K562 (cell line): ENCODE measurements around the gene FAM53B. TPM values are rescaled to one million over a fixed set of nuclear protein-coding genes. Genes with fewer than 3 reads are reported as not detected.

Source experiments
- CBX1 ChIP-seq: sonication (generic); IDR thresholded peaks from 2 replicates; pipeline ENCODE4 v1.6.1; 2016; ENCODE audit warnings: antibody characterized with exemption, low read depth, mild to moderate bottlenecking
- CREM ChIP-seq: IDR thresholded peaks from 2 replicates; pipeline ENCODE4 v1.6.1; 2014; ENCODE audit warnings: antibody characterized with exemption, low read depth
- DDX20 ChIP-seq: fragments of 450-650 bp; IDR thresholded peaks from 2 replicates; pipeline ENCODE4 v1.6.1; 2016; ENCODE audit warnings: missing genetic modification characterization, low read depth, mild to moderate bottlenecking, missing compliant biosample characterization, moderate library complexity
- EP300 ChIP-seq: IDR thresholded peaks from 2 replicates; pipeline ENCODE4 v1.6.1; 2012; ENCODE audit warnings: low read length, improper control_type of control experiment
- ESRRA ChIP-seq: fragments of 450-650 bp; IDR thresholded peaks from 2 replicates; pipeline ENCODE4 v1.6.1; 2014; ENCODE audit warnings: low read depth, mild to moderate bottlenecking, moderate library complexity, borderline replicate concordance
- ETS2 ChIP-seq: IDR thresholded peaks from 2 replicates; pipeline ENCODE4 v1.6.1; 2016; ENCODE audit warnings: borderline replicate concordance, missing genetic modification characterization, mild to moderate bottlenecking, moderate library complexity, missing compliant biosample characterization; ENCODE audit not compliant: poor library complexity, severe bottlenecking
- HCFC1 ChIP-seq: IDR thresholded peaks from 2 replicates; pipeline ENCODE4 v1.6.1; 2012; ENCODE audit warnings: low read depth, low read length, improper control_type of control experiment
- HDGF ChIP-seq: fragments of 450-650 bp; IDR thresholded peaks from 2 replicates; pipeline ENCODE4 v1.6.1; 2016
- L3MBTL2 ChIP-seq: fragments of 450-650 bp; IDR thresholded peaks from 2 replicates; pipeline ENCODE4 v1.6.1; 2016; ENCODE audit warnings: mild to moderate bottlenecking, moderate library complexity
- MAZ ChIP-seq, 2 experiments: fragments of 450-650 bp in 1 of 2; sonication (generic) in 1 of 2; formaldehyde crosslinking; IDR thresholded peaks in 1 of 2; conservative IDR thresholded peaks in 1 of 2; 2 replicates each; pipeline versions ENCODE4 v1.4.0 to v1.5.0; 2020; ENCODE audit warnings: mild to moderate bottlenecking in 1 of 2, missing genetic modification reagents in 1 of 2
- NEUROD1 ChIP-seq: fragments of 150-350 bp; IDR thresholded peaks from 2 replicates; pipeline ENCODE4 v1.6.1; 2014; ENCODE audit warnings: borderline replicate concordance, low read length, low read depth; ENCODE audit not compliant: partially characterized antibody
- NFIC ChIP-seq: fragments of 450-650 bp; IDR thresholded peaks from 2 replicates; pipeline ENCODE4 v1.6.1; 2017; ENCODE audit warnings: mild to moderate bottlenecking, inconsistent platforms
- RBFOX2 ChIP-seq: fragments of 200-400 bp; formaldehyde crosslinking; IDR thresholded peaks from 2 replicates; pipeline ENCODE4 v1.6.1; 2017; ENCODE audit warnings: low read depth, mild to moderate bottlenecking, low read length, moderate library complexity
- SIN3A ChIP-seq, 2 experiments: fragments of 150-350 bp in 1 of 2; IDR thresholded peaks; 2 replicates each; pipeline ENCODE4 v1.6.1; 2011 to 2016; ENCODE audit warnings: borderline replicate concordance in 2 of 2, low read depth in 2 of 2, low read length in 2 of 2, mild to moderate bottlenecking in 2 of 2, moderate library complexity in 2 of 2; ENCODE audit not compliant: control insufficient read depth in 1 of 2
- TCF7L2 ChIP-seq: fragments of 150-350 bp; IDR thresholded peaks from 2 replicates; pipeline ENCODE4 v1.6.1; 2016; ENCODE audit warnings: low read depth, mild to moderate bottlenecking, low read length, moderate library complexity
- YY1 ChIP-seq, 3 experiments: IDR thresholded peaks; 2 replicates each; pipeline ENCODE4 v1.6.1; 2011; ENCODE audit warnings: low read length in 2 of 3, mild to moderate bottlenecking in 2 of 3, moderate library complexity in 2 of 3, borderline replicate concordance in 1 of 3, control low read depth in 1 of 3, low read depth in 1 of 3; ENCODE audit not compliant: insufficient read depth in 3 of 3, insufficient replicate concordance in 2 of 3, control insufficient read depth in 1 of 3, insufficient read length in 1 of 3; ENCODE audit errors: extremely low read depth in 1 of 3
- ZNF12 ChIP-seq: sonication (generic); formaldehyde crosslinking; IDR thresholded peaks from 2 replicates; pipeline ENCODE4 v1.4.0; 2020; ENCODE audit warnings: mild to moderate bottlenecking, missing genetic modification reagents
- ZNF174 ChIP-seq: fragments of 250-450 bp; sonication (Bioruptor Pico); IDR thresholded peaks from 2 replicates; pipeline ENCODE4 v1.4.0; 2020; ENCODE audit warnings: mild to moderate bottlenecking
- ZNF316 ChIP-seq: fragments of 450-650 bp; IDR thresholded peaks from 2 replicates; pipeline ENCODE4 v1.6.1; 2016
- polyA plus RNA-seq, 8 experiments: library from polyadenylated mRNA; depleted of rRNA in 4 of 8; stranded (reverse) in 5 of 8; unstranded in 3 of 8; fragments of >200 nt; fragmentation: Nextera tagmentation in 2 of 8; fragmentation: Illumina TruSeq in 1 of 8; extraction: Ambion mirVana in 2 of 8; extraction: Trizol in 1 of 8; gene quantifications; 2 replicates each; pipeline versions ENCODE4 v1.2.1 to v1.2.3, GENCODE V29; 2011 to 2014; ENCODE audit warnings: inconsistent platforms in 1 of 8, missing spikeins in 1 of 8
- total RNA-seq, 7 experiments: library from RNA; depleted of rRNA in 6 of 7; stranded (reverse); fragments of >200 nt in 6 of 7; fragmentation: Illumina TruSeq in 2 of 7; extraction: Trizol in 2 of 7; gene quantifications; 2 replicates each; pipeline versions ENCODE4 v1.2.1 to v1.2.3, GENCODE V29; 2011 to 2021; ENCODE audit warnings: low replicate concordance in 1 of 7
- TF ChIP-seq, protein P1 (sequence below): fragments of 450-650 bp; IDR thresholded peaks from 2 replicates; pipeline ENCODE4 v1.6.1; 2017; ENCODE audit warnings: antibody characterized with exemption
- TF ChIP-seq, protein P2 (sequence below): fragments of 150-350 bp; conservative IDR thresholded peaks from 2 replicates; pipeline ENCODE4 v1.6.1; 2014; ENCODE audit warnings: low read length
- TF ChIP-seq, protein P3 (sequence below): sonication (generic); formaldehyde crosslinking; IDR thresholded peaks from 2 replicates; pipeline ENCODE4 v1.8.0; 2022; ENCODE audit warnings: missing genetic modification reagents, mild to moderate bottlenecking, moderate library complexity, borderline replicate concordance

Gene FAM53B
- total and polyA plus RNA-seq, 9 of the 15 experiments (the other 6 are each of a cell fraction or from before 2014, with no cell fraction given), result 0.03 to 16.5 (median 5.0) TPM

DNA sequence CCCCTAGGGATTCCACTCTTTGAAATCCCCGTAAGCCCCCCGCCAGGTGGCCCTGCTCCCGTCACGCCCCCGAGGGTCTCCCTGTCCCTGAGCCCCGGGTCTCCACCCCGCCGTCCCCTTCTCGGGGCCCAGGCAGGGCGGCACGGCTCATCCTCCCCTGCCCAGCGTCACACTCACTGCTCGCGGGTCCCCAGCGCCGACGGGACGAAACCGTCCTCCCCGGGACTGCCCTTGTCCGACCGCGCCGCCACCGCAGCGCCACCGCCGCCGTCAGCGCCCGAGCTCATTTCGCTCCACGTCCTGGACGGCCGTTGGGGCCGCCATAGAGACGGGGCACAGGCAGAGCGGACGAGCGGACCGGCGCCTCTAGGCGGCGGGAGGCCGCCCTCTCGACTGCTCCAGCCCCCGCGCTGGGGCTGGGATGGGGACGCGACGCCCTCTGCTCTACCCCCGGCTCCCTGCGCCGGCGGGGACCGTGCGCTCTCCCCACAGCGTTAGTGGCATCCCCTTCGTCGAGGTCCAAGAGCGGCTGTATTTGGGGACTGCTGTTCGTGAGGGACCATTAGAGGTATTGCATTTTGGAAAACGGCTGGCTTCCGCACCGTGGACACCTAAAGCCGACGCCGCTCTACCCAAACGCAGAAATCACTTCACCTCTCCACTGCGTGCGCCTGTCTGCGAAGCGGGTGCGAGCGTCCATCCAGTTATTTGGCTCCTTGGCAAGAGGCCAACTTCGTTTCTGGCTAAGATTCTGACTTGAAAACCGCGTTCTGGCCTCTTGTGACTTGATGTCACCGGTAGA is 47.6 kb upstream of the FAM53B start, which contains the start of gene EEF1AKMT2 (continued):
- TF ChIP-seq SIN3A (IDR thresholded peaks at IDR 0.05; ENCODE audit: borderline replicate concordance in 2 of 2, control insufficient read depth in 1 of 2, low read depth in 2 of 2, low read length in 2 of 2) (peak; percentile 26 to 53; a peak in 1 of 4 replicates), TCF7L2 (no peak), HDGF (no peak), RBFOX2 (peak; percentile 97), CBX1 (peak; percentile 89), L3MBTL2 (peak; percentile 78), NFIC (peak; percentile 98), NEUROD1 (peak; percentile 62), ZNF12 (peak; percentile 82), DDX20 (tag) (no peak), EP300 (peak; percentile 59), ZNF174 (CRISPR knock-in tag) (no peak), MAZ (CRISPR knock-in tag; conservative IDR thresholded peaks at IDR 0.05 in 1 of 2, IDR thresholded peaks at IDR 0.05 in 1 of 2) (peak; percentile 49 to 69; a peak in 2 of 4 replicates), CREM (peak; percentile 71; the same call in 1 of the 2 replicates), ESRRA (peak; percentile 57; the same call in 1 of the 2 replicates), ZNF316 (no peak), YY1 (IDR thresholded peaks at IDR 0.05; ENCODE audit: borderline replicate concordance in 1 of 3, control insufficient read depth in 1 of 3, extremely low read depth in 1 of 3, insufficient read depth in 3 of 3, insufficient read length in 1 of 3, insufficient replicate concordance in 2 of 3, low read depth in 1 of 3, low read length in 2 of 3) (peak; percentile 49 to 93 (median 88)), ETS2 (tag) (no peak), HCFC1 (peak; percentile 74)
- TF ChIP-seq, protein P1, sequence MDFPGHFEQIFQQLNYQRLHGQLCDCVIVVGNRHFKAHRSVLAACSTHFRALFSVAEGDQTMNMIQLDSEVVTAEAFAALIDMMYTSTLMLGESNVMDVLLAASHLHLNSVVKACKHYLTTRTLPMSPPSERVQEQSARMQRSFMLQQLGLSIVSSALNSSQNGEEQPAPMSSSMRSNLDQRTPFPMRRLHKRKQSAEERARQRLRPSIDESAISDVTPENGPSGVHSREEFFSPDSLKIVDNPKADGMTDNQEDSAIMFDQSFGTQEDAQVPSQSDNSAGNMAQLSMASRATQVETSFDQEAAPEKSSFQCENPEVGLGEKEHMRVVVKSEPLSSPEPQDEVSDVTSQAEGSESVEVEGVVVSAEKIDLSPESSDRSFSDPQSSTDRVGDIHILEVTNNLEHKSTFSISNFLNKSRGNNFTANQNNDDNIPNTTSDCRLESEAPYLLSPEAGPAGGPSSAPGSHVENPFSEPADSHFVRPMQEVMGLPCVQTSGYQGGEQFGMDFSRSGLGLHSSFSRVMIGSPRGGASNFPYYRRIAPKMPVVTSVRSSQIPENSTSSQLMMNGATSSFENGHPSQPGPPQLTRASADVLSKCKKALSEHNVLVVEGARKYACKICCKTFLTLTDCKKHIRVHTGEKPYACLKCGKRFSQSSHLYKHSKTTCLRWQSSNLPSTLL, result no peak
- TF ChIP-seq, protein P2, sequence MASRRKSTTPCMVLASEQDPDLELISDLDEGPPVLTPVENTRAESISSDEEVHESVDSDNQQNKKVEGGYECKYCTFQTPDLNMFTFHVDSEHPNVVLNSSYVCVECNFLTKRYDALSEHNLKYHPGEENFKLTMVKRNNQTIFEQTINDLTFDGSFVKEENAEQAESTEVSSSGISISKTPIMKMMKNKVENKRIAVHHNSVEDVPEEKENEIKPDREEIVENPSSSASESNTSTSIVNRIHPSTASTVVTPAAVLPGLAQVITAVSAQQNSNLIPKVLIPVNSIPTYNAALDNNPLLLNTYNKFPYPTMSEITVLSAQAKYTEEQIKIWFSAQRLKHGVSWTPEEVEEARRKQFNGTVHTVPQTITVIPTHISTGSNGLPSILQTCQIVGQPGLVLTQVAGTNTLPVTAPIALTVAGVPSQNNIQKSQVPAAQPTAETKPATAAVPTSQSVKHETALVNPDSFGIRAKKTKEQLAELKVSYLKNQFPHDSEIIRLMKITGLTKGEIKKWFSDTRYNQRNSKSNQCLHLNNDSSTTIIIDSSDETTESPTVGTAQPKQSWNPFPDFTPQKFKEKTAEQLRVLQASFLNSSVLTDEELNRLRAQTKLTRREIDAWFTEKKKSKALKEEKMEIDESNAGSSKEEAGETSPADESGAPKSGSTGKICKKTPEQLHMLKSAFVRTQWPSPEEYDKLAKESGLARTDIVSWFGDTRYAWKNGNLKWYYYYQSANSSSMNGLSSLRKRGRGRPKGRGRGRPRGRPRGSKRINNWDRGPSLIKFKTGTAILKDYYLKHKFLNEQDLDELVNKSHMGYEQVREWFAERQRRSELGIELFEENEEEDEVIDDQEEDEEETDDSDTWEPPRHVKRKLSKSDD, result no peak
- TF ChIP-seq, protein P3, sequence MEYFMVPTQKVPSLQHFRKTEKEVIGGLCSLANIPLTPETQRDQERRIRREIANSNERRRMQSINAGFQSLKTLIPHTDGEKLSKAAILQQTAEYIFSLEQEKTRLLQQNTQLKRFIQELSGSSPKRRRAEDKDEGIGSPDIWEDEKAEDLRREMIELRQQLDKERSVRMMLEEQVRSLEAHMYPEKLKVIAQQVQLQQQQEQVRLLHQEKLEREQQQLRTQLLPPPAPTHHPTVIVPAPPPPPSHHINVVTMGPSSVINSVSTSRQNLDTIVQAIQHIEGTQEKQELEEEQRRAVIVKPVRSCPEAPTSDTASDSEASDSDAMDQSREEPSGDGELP (CRISPR knock-in tag), result peak; percentile 72
